Measurements from ENCODE around the gene BICRAL.
"Not testable (repeated sequence)": the region's sequence is repeated elsewhere in the genome, so short reads cannot be mapped to it uniquely, and the experiment has no call there.

The BICRAL gene

GRCh38 chr6:42894041-42894828 lies 112.4 kb downstream of the BICRAL start:
- DNase-seq (ENCODE audit: low spot score), result not testable (repeated sequence)

GRCh38 chr6:42896178-42896719 lies 114.4 kb downstream of the BICRAL start:
- DNase-seq (ENCODE audit: low spot score), result no peak

GRCh38 chr6:42898891-42899361 lies 117.1 kb downstream of the BICRAL start:
- DNase-seq (ENCODE audit: low spot score), result peak; percentile 68

GRCh38 chr6:42899871-42900270 lies 118.0 kb downstream of the BICRAL start:
- DNase-seq (ENCODE audit: low spot score), result no peak

- peak; percentile 88 for DNase-seq (ENCODE audit: low spot score)
These were observed 119.7 kb downstream of the BICRAL start for GRCh38 chr6:42901538-42901957.

GRCh38 chr6:42902429-42903263 lies 120.8 kb downstream of the BICRAL start:
- DNase-seq (ENCODE audit: low spot score), result not testable (repeated sequence)

- DNase-seq (ENCODE audit: low spot score), result no peak
These were observed 122.6 kb downstream of the BICRAL start for GRCh38 chr6:42904467-42904866.

- DNase-seq (ENCODE audit: low spot score), result no peak
These were observed 125.5 kb downstream of the BICRAL start for GRCh38 chr6:42907336-42907735.

GRCh38 chr6:42909835-42910234 lies 128.0 kb downstream of the BICRAL start:
- no peak for DNase-seq (ENCODE audit: low spot score)

- DNase-seq (ENCODE audit: low spot score), result no peak
These were observed 129.5 kb downstream of the BICRAL start for GRCh38 chr6:42911171-42912021.

GRCh38 chr6:42914546-42914945 lies 132.7 kb downstream of the BICRAL start:
- no peak for DNase-seq (ENCODE audit: low spot score)

GRCh38 chr6:42915732-42916131 lies 133.9 kb downstream of the BICRAL start, which contains the start of gene PTCRA:
Gene PTCRA, plus strand, starts transcription at chr6:42916053. Its CDS starts 17 bp downstream, at chr6:42916070.
- no peak for DNase-seq (ENCODE audit: low spot score)

GRCh38 chr6:42916288-42916687 lies 134.4 kb downstream of the BICRAL start:
- DNase-seq (ENCODE audit: low spot score), result no peak

Measured in RKO (cell line).